CD4-positive, alpha-beta T cell treated with Interleukin-17A for 1 hour (primary cell): ENCODE measurements around the gene FAM153A.
"Not testable (repeated sequence)": the region's sequence is repeated elsewhere in the genome, so short reads cannot be mapped to it uniquely, and the experiment has no call there.

Experiments used
- DNase-seq: peaks from one replicate; pipeline ENCODE4 v3.0.0-alpha.2; 2020

FAM153A gene

DNA sequence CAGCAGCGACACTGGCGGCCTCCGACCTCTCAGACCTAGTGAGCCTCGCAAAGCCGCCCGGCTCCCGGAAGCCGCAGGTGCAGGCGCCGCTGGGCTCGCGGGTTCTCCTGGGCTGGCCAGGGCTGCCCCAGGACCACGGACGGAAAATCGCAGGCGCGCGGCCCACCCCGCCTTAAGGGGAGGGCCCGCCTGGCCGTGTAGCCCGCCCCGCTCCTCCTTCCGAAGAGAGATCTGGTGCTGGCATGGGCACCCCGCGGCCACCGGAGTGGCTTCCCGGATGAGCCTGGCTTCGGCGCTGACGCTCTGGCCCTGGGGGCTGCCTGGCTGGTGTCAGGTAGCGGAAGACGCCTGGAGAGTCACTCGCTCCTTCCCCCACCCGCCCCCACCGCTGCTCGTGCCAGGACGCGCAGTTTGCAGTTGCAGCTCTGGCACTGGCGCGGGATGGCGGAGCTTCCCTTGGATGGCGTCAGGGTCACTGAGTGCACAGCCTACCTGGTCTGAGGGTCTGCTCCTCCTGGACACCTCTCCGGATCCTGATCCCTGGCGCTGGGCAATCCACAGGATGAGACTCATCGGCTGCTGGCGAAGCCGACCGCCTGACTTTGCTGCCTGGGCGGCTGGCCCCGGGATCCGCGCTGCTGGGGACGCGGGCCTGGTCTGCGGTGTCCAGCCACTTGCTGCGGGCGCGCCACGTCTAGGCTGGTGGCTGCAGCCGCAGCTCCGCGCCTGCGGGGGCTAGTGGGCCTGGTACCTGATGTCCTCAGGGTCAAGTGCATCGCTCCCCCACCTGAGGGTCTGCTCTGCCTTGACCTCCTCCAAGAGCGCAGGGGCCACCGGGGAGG is at the start of gene FAM153A:
Gene FAM153A (minus strand): TSS at position 108 of the 842 bp plus-strand sequence.
- DNase-seq = peak; percentile 28

DNA sequence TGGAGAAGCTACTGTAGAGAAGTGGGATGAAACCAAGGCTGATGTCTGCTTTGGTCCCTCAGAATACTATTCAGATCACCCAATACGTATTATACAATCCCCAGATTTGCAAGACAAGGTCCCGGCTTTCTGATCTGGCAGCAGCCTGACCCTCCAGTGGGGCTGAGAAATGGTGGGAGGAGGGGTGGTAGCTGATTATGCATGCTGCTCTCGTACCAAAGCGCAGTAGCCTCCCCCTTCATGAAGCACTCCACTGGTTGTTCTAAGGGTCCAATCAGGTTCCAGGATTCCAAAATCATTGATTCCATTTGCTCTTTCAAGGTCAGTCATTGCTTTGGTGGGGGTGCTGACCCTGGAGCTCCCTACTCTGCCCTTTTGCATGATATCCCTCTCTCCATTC is 49.6 kb upstream of the FAM153A start:
- DNase-seq = not testable (repeated sequence)

DNA sequence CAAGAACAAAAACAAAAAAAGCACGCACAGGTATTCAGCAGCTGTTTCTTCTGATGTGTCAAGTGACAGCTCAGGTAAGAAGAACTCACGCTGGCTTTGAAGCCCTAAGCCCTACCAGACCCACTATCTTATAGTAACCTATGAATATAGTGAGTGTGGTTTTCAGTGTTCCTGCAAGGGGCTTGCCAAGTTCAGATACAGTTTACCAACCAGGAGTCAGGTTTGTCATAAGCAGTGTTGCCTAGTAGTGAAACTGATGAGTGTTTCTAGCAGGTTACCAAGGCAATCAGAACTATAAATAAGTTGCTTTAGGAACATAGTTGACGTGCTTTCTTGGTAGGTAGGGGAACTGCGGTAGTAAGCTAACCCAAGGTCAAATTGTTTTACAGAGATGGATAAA is 43.4 kb upstream of the FAM153A start:
- DNase-seq = peak; percentile 77

DNA sequence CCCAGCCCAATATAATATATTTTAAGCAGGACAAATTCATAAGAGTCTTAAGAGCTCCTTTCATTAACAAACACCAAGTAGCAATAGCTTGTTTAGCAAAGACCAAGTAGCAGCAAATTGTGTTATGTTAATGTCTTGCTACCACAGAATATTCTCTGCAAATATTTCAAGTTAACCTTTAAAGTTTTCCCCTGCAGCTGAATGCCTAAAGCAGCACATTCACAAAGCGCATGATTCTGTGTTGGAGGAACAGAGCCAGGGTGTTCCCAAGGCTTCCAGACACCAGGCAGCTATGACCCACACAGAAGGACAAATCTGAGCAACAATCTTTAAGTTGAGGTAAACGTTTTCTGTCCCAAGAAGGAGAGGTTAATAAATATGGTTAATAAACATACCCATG is 42.1 kb upstream of the FAM153A start:
- not testable (repeated sequence) for DNase-seq

DNA sequence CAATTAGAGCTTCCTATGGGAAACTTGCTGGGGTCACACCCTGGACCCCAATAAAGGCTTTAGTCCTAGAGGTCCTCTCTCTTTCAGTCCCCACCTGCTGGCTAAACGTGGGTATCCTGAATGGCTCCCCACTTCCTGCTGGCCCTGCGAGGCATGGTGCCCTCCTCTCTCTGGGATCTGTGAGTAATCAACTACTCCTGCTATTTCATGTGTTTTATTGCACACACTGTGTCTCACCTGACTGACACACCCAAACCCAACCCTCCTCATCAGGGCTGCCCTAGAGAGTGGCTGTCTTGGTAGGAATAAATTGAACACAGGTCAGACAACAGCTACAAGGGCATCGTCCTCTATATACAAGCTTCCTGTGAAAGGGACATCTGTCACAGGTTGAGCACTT is 39.8 kb upstream of the FAM153A start:
- DNase-seq = not testable (repeated sequence)

DNA sequence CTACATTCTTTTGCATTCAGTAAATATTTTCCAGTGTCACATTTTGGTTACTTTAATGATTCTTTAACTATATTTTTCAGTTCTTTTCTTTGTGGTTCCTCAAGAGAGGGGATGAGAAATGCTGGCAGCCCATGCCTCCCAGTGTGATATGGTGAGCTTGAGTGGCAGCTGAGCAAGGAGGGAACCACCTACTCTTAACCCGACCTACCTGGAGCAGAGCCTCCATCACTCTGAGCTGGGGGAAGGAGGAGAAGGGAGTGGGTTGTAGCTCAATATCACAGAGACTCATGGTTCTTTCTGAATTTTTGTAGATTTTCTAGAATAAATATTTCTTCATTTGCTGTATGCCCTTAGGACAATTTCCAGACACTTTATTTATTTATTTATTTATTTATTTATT is 37.0 kb upstream of the FAM153A start:
- not testable (repeated sequence) for DNase-seq

DNA sequence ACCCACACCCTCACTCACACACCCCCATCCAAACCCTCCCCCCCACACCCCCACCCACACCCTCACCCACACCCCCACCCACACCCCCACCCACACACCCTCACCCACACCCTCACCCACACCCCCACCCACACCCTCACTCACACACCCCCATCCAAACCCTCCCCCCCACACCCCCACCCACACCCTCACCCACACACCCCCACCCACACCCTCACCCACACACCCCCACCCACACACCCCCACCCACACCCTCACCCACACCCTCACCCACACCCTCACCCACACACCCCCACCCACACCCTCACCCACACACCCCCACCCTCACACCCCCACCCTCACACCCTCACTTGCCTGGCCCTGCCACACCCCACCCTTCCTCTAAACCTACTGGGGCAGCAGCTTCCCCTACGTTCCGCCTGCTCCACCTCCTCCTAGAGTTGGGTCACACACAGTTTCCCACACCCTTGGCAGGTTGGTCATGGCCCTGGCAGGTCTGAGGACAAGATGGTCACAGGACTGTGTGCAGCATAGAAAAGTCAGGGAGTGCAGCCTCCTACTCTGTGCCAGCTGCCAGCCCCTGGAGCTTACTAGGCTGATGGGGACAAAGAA is 30.2 kb upstream of the FAM153A start:
- DNase-seq = peak; percentile 22

DNA sequence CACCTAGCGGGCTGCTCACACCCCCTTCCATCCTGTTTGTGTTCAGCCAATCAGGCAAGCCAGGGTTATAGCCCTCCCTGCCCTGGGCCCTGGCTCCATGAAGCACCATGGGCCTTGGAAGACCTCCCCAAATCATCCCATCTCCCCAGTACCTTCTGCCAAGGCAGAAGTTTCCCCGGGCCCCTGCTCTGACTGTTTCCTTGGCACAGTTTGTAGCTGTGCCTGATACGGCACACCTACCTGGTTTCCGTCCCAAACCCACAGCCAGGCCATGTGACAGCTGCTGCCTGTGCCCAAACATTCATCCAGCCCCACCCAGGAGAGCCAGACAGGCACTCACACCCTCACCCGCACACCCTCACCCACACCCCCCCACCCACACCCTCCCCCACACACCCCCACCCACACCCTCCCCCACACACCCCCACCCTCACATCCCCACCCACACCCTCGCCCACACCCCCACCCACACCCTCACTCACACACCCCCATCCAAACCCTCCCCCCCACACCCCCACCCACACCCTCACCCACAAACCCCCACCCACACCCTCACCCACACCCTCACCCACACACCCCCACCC is 29.6 kb upstream of the FAM153A start:
- DNase-seq = peak; percentile 59

DNA sequence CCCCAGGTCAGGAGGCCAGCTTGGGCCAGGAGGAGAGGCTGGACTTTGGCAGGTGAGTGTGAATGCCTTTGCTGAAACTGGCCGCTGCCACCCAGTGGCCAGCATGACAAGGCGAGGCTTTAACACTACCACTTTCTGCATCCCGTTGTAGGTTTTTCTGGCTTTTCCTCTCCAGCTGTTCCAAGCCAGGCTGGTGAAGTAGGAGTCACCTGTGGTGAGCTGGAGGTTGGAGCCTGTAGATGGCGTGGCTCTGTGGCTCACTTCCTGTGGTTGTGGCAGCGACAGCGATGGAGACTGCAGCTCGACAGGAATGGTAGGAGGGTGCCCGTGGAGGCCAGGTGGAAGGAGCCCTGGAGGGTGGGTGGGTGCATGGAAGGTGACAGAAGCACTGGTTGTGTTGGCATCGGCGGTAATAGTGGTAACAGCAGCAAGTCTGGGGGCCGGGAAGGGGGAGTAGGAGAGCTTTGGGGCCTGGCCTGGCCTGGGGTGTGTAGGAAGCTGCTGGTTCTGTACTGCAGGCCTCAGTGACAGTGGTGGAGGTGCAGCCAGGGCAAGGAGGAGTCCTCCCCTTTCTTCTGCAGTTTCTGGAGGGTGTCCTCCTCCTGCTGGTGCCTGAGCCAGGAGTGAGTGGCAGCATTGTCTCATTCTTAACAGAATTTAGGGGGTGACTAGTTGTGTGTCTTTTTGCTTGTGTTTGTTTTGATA is 26.7 kb upstream of the FAM153A start:
- DNase-seq = peak; percentile 45

DNA sequence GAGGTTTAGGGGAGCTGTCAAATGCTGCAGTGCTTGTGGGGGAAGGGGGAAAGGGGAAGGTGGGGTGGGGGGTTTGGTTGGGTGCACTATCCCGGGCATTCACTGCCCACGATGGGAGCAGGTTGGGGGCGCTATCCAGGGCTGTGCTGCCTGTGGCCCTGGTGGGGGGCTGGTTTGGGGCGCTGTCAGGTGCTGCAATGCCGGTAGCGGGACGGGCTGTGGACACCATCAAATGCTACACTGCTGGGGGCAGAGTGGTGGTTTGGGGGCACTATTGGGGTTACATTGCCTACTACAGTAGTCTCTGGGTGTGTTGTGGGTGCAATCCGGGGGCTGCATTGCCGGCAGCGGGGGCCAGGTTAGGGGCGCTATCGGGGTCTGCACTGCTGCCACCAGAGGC is 25.7 kb upstream of the FAM153A start:
- not testable (repeated sequence) for DNase-seq

DNA sequence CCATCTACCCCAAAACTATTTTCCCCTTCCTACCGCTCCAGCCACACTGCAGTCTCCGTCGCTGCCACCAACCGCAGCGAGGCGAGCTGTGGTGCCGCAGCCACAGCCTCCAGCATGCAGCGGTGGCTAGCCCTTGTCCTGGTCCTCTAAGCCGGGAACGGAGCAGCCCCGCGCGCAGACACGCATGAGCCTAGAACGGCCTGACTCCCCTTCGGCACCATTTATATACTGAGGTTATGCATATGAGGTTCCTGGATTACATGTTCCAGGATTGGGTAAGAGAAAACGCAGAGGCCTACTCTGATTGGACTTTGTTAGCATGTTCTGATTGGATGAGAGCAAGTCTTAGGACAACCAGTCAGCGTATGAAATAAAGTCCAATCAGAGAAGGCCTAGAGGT is 24.6 kb upstream of the FAM153A start:
- not testable (repeated sequence) for DNase-seq

DNA sequence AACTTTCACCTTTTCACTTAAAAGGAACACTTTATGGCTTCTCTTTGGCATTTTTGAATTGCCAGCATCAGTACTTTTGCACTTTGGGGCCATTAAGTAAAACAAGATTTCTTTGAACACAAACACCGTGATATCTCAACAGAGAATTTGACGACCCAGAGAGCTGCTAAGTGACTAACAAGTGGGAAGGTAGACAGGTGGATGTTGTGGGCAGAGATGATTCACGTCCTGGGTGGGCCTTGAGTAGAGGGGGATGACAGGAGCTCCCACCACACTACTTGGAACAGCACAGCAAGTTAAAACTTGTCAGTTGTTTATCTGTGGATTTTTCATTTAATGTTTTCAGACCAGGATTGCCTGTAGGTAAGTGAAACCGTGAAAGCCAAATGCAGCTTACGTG is 18.7 kb upstream of the FAM153A start:
- DNase-seq = not testable (repeated sequence)

DNA sequence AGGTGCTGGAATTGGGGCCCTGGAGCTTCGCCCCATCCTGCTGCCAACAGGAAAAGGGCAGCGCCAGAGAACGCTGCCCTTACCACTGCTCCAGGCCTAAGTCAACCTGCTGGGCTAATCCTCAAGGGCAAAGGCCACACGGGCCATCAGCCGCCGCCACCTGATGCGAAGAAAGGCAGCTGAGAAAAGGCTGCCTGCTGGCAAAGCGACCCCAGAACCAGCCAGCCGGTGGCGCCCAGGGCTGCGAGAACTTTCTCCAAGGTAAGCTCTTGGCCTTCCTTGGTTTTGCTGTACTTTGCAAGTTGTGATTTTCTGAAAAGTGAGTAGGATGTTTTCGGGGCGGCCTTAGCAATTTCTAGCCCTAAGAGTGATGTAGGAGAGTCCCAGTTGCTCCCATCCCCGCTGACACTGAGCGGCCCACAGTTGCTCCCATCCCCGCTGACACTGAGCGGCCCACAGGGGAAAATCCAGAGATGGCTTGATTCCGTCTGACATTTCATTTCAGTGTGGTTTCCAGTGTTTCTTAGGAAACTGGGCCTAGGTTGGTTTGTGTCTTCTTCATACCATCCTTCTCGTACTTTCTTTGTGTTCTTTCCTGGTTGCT is 15.6 kb upstream of the FAM153A start:
- DNase-seq = peak; percentile 40

DNA sequence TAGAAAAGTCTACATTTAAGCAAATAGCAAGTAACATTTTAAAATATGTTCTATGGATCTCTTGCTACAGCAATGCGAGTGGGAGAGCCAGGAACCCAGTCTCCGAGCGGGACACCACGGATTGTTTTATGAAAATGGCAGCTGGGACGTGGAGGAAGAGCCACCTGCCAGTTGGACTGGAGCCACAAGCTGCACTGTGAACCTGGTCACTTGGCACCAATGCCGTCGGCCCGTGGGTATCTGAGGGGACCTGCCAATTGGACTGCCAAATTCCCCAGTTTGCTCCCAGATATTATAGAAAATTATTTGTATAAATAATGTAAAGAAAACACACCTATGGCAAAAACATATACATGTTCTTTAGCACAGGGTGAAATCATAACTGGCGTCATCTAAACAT is 10.6 kb upstream of the FAM153A start:
- DNase-seq = not testable (repeated sequence)

DNA sequence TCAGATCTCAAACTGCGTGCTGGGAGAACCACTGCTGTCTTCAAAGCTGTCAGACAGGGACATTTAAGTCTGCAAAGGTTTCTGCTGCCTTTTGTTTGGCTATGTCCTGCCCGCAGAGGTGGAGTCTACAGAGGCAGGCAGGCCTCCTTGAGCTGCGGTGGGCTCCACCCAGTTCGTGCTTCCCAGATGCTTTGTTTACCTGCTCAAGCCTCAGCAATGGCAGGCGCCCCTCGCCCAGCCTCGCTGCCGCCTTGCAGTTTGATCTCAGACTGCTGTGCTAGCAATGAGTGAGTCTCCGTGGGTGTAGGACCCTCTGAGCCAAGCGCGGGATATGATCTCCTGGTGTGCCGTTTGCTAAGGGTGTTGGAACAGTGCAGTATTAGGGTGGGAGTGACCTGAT is 8.9 kb upstream of the FAM153A start:
- not testable (repeated sequence) for DNase-seq

DNA sequence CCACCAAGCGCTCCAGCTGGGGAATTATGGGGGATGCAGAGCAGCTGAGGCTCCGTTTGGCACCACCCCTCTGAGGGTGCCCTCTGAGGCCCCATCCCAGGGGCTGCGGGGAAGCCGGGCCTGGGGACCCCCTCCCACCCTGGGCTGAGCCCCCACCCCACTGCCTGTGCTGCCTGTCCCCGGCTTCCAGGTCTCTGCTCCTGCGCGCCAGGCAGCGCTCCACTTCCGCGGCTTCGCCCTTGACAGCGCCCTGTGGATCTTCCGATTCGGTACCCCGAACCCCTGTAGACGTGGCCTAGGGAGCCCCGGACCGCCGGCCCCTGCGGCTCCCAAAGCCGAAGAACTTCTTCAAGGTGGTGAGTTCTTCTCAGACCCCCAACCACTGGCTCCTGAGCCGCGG is 530 bp downstream of the FAM153A start:
- DNase-seq = not testable (repeated sequence)

DNA sequence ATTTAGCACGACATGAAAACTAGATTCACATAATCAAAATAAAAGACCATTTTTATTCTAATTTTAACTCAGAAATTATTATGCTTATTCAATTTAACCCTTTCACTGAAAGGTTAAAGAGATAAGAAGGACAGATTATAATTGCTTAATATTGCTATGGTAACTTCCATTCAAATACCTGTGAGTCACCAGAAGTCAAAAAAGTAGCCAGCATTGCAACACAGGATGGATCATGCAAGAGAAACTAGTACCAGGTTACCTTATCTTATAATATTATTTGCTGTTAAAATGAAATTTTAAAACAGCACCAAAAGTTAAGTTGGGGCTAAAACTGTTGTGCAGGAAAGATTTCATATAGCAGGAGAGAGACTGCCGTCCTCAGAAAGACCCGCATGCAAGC is 11.5 kb downstream of the FAM153A start:
- not testable (repeated sequence) for DNase-seq

DNA sequence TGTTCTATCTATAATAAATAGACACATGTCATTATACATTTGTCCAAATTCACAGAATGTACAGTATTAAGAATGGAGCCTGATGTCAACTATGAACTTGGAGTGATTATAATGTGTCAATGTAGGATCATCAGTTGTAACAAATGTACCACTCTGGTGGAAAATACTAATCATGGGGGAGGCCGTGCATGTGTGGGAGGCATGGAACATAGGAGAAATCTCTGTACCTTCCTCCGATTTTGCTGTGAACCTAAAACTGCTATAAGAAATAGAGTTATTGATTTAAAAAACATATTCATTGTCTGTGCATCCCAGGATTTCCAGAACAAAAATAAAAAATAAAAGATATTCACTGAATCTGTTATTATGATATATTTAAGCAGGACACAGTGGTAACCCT is 12.1 kb downstream of the FAM153A start:
- DNase-seq = not testable (repeated sequence)

DNA sequence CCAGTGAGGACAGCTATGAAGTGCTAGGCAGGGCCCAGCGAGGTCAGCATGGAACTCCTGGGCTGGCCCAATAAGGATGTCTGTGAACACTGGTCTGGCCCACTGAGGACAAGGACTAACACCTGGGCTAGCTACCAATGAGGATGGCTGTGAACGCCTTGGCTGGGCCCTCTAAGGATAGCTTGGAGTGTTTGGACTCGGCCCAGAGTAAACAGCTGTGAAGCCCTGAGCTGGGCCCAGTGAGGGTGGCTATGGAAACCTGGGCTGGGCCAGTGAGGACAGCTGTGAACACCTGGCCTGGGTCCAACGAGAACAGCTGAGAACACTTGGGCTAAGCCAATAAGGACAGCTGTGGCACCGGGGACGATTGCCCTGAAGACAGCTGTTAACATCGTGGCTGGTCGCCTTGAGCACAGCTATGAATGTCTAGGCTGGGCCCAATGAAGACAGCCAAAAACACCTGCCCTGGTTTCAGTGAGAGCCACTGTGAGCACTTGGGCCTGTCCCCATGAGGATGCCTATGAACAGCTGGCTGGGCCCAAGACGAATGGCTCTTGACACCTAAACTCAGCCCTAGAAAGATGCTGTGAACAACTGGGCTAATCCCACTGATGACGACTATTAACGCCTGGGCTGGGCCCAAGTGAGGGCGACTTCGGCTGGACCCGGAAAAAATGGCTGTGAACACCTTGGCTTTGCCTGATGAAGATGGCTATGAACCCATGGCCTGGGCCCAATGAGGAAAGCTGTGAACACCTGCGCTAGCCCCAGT is 18.8 kb downstream of the FAM153A start:
- not testable (repeated sequence) for DNase-seq

DNA sequence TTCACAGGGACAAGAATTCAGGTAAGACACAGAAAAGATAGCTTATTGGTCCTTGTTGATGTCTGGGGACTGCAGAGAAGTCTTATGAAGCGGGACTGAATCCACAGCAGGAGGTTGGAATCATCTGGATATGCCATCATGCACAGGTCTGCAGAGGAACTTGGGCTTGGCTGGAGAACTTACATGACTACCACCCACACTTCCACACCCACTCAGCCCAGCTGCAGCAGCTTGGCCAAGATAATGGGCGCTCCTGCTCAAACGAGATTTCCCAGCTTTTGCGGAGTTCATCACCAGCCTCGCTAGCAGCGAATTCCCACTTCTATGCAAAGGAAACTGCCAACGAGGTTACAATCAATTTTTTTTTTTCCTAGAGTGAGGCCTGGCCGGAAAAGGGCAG is 21.7 kb downstream of the FAM153A start:
- not testable (repeated sequence) for DNase-seq

DNA sequence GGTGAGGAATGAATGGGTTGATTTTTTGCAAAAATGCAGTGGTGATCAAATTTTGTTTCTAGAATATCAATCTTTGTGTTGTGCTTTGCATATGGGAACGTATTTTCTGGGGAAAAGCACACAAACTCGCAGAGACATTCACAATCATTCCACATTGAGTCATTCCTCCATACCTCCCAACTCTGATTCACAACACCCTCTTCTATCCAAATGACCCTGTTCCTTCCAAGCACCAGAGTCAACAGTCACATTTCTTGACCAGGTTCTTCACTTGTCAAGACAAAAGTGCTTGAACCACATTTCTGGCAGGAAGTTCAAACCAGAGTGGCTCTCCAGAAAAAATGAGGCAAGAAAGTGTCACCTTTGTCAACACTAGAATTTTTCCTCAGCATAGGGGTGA is 35.3 kb downstream of the FAM153A start:
- not testable (repeated sequence) for DNase-seq

DNA sequence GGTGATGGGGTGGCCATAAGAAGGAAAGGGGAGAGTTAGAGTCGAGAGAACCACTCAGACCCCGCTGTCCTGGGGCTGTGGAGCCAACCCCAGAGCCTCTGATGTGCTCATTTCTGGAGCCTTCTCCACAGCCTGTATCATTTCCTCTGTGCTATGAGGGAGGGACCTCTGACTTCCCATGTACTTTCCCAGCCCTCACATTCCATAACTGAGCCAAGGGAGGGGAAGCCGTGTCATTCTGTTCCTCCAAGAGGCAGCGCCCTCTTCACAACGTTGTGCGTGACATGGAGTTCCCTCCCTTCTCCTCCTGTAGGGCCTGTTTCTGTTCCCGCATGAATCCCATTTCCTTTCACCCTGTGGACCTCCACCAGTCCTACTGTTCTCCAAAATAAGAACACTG is 57.8 kb downstream of the FAM153A start:
- DNase-seq = not testable (repeated sequence)
